ENCODE measurements around the gene DIAPH2. TPM values are rescaled to one million over a fixed set of nuclear protein-coding genes. Genes with fewer than 3 reads are reported as not detected.

Gene DIAPH2
- total and polyA plus RNA-seq, 2 experiments from 2014 or later: 7.5 to 8.1 TPM

- H3K9me2 ChIP-seq (ENCODE audit: insufficient read depth): no peaks in the 10 kb centered on the region
- in situ Hi-C loops (cut with MboI): no loop called here
- H3K4me1 ChIP-seq (ENCODE audit: insufficient read depth): no peaks in the 10 kb centered on the region
- DNase-seq: no peak
- no peak overlapping the region for H3K9ac ChIP-seq
- H3K4me2 ChIP-seq (ENCODE audit: unreplicated experiment): no peak overlapping the region
- no peaks in the 10 kb centered on the region for H3K79me2 ChIP-seq (ENCODE audit: insufficient read depth)
- TF ChIP-seq EZH2phosphoT487 (IDR thresholded peaks at IDR 0.05; ENCODE audit: insufficient read depth, low read depth): no peak
- no peak for TF ChIP-seq EZH2 (IDR thresholded peaks at IDR 0.05; ENCODE audit: insufficient read depth, poor library complexity, severe bottlenecking)
- no peak overlapping the region for H2AFZ ChIP-seq
- 90 to 94% methylated on average over 3 of the region's 3 CpGs for WGBS, 2 experiments (ENCODE audit: low coverage in 1 of 2, low lambda C conversion rate in 2 of 2, missing lambda C conversion rate in 2 of 2)
- H3F3A ChIP-seq (ENCODE audit: insufficient read depth): no peaks in the 10 kb centered on the region
- H3K4me3 ChIP-seq: no peak overlapping the region
- H3K27me3 ChIP-seq (replicated peaks; ENCODE audit: insufficient read depth): no peaks in the 10 kb centered on the region
- no peaks in the 10 kb centered on the region for H4K20me1 ChIP-seq (ENCODE audit: insufficient read depth)
- no peak overlapping the region for H3K27ac ChIP-seq
- H3K9me3 ChIP-seq (ENCODE audit: low read depth): no peaks in the 10 kb centered on the region
- H3K36me3 ChIP-seq (ENCODE audit: low read depth): no peaks in the 10 kb centered on the region
These were observed 918.0 kb downstream of the DIAPH2 start for GRCh38 chrX:97602465-97603258.

- no peaks in the 10 kb centered on the region for H3K36me3 ChIP-seq (ENCODE audit: low read depth)
- H3K9ac ChIP-seq: no peak overlapping the region
- no peaks in the 10 kb centered on the region for H3K27me3 ChIP-seq (replicated peaks; ENCODE audit: insufficient read depth)
- TF ChIP-seq EZH2phosphoT487 (IDR thresholded peaks at IDR 0.05; ENCODE audit: insufficient read depth, low read depth) (no peak), EZH2 (IDR thresholded peaks at IDR 0.05; ENCODE audit: insufficient read depth, poor library complexity, severe bottlenecking) (no peak)
- no peaks in the 10 kb centered on the region for H4K20me1 ChIP-seq (ENCODE audit: insufficient read depth)
- no peaks in the 10 kb centered on the region for H3K79me2 ChIP-seq (ENCODE audit: insufficient read depth)
- no peak overlapping the region for H3K27ac ChIP-seq
- DNase-seq: no peak
- H3K4me3 ChIP-seq: no peak overlapping the region
- no peak overlapping the region for H3K4me2 ChIP-seq (ENCODE audit: unreplicated experiment)
- H2AFZ ChIP-seq: no peak overlapping the region
- no peaks in the 10 kb centered on the region for H3F3A ChIP-seq (ENCODE audit: insufficient read depth)
- in situ Hi-C loops (cut with MboI): no loop called here
- H3K9me2 ChIP-seq (ENCODE audit: insufficient read depth): no peaks in the 10 kb centered on the region
- 15% methylated on average over 3 of the region's 3 CpGs for WGBS, 2 experiments (ENCODE audit: low coverage in 1 of 2, low lambda C conversion rate in 2 of 2, missing lambda C conversion rate in 2 of 2)
- no peaks in the 10 kb centered on the region for H3K9me3 ChIP-seq (ENCODE audit: low read depth)
- no peaks in the 10 kb centered on the region for H3K4me1 ChIP-seq (ENCODE audit: insufficient read depth)
These were observed 920.6 kb downstream of the DIAPH2 start for GRCh38 chrX:97605271-97605670.

- H4K20me1 ChIP-seq (ENCODE audit: insufficient read depth): no peaks in the 10 kb centered on the region
- no peaks in the 10 kb centered on the region for H3F3A ChIP-seq (ENCODE audit: insufficient read depth)
- TF ChIP-seq EZH2phosphoT487 (IDR thresholded peaks at IDR 0.05; ENCODE audit: insufficient read depth, low read depth): no peak
- no peak for TF ChIP-seq EZH2 (IDR thresholded peaks at IDR 0.05; ENCODE audit: insufficient read depth, poor library complexity, severe bottlenecking)
- no peak overlapping the region for H3K27ac ChIP-seq
- 100% methylated on average over 1 of the region's 1 CpG for WGBS, 2 experiments (ENCODE audit: low coverage in 1 of 2, low lambda C conversion rate in 2 of 2, missing lambda C conversion rate in 2 of 2)
- H3K4me1 ChIP-seq (ENCODE audit: insufficient read depth): no peaks in the 10 kb centered on the region
- no peak overlapping the region for H2AFZ ChIP-seq
- H3K9me3 ChIP-seq (ENCODE audit: low read depth): no peaks in the 10 kb centered on the region
- H3K27me3 ChIP-seq (replicated peaks; ENCODE audit: insufficient read depth): no peaks in the 10 kb centered on the region
- no peak for DNase-seq
- no peaks in the 10 kb centered on the region for H3K36me3 ChIP-seq (ENCODE audit: low read depth)
- H3K9me2 ChIP-seq (ENCODE audit: insufficient read depth): no peaks in the 10 kb centered on the region
- in situ Hi-C loops (cut with MboI): no loop called here
- H3K9ac ChIP-seq: no peak overlapping the region
- H3K79me2 ChIP-seq (ENCODE audit: insufficient read depth): no peaks in the 10 kb centered on the region
- no peak overlapping the region for H3K4me2 ChIP-seq (ENCODE audit: unreplicated experiment)
- H3K4me3 ChIP-seq: no peak overlapping the region
These were observed 924.7 kb downstream of the DIAPH2 start for GRCh38 chrX:97609357-97609756.

GRCh38 chrX:97609938-97610337 lies 925.3 kb downstream of the DIAPH2 start:
- DNase-seq: no peak
- no peak for TF ChIP-seq EZH2 (IDR thresholded peaks at IDR 0.05; ENCODE audit: insufficient read depth, poor library complexity, severe bottlenecking)
- TF ChIP-seq EZH2phosphoT487 (IDR thresholded peaks at IDR 0.05; ENCODE audit: insufficient read depth, low read depth): no peak
- Histone ChIP-seq H3K36me3 (ENCODE audit: low read depth) (no peaks in the 10 kb centered on the region), H3K9me3 (ENCODE audit: low read depth) (no peaks in the 10 kb centered on the region), H3F3A (ENCODE audit: insufficient read depth) (no peaks in the 10 kb centered on the region), H3K9me2 (ENCODE audit: insufficient read depth) (no peaks in the 10 kb centered on the region), H3K4me3 (no peak overlapping the region), H3K4me1 (ENCODE audit: insufficient read depth) (no peaks in the 10 kb centered on the region), H3K79me2 (ENCODE audit: insufficient read depth) (no peaks in the 10 kb centered on the region), H3K4me2 (ENCODE audit: unreplicated experiment) (no peak overlapping the region), H2AFZ (no peak overlapping the region), H3K27ac (no peak overlapping the region), H3K27me3 (replicated peaks; ENCODE audit: insufficient read depth) (no peaks in the 10 kb centered on the region), H4K20me1 (ENCODE audit: insufficient read depth) (no peaks in the 10 kb centered on the region), H3K9ac (no peak overlapping the region)
- in situ Hi-C loops (cut with MboI): no loop called here
- WGBS, 2 experiments (ENCODE audit: low coverage in 1 of 2, low lambda C conversion rate in 2 of 2, missing lambda C conversion rate in 2 of 2): 73 to 80% methylated on average over 1 of the region's 1 CpG

All from GM23248 (cell line).